HepG2 (cell line): ENCODE measurements around the gene ACSL3. TPM values are rescaled to one million over a fixed set of nuclear protein-coding genes. Genes with fewer than 3 reads are reported as not detected.

Experiments used
- DMAP1 ChIP-seq: IDR thresholded peaks from 2 replicates; pipeline ENCODE4 v1.6.1; 2016
- GABPA ChIP-seq, 2 experiments: IDR thresholded peaks; 2 replicates each; pipeline ENCODE4 v1.6.1; 2011 to 2016; ENCODE audit warnings: low read depth in 2 of 2, low read length in 1 of 2, missing biosample characterization in 1 of 2, missing genetic modification characterization in 1 of 2
- GABPB1 ChIP-seq: IDR thresholded peaks from 2 replicates; pipeline ENCODE4 v1.6.1; 2016; ENCODE audit warnings: mild to moderate bottlenecking, missing genetic modification reagents, moderate library complexity, missing compliant biosample characterization
- MBD4 ChIP-seq: IDR thresholded peaks from 2 replicates; pipeline ENCODE4 v1.6.1; 2012; ENCODE audit warnings: low read length, inconsistent platforms, borderline replicate concordance
- MXD4 ChIP-seq: IDR thresholded peaks from 2 replicates; pipeline ENCODE4 v1.6.1; 2016; ENCODE audit warnings: mild to moderate bottlenecking, missing biosample characterization, missing genetic modification reagents
- PITX1 ChIP-seq: sonication (generic); formaldehyde crosslinking; IDR thresholded peaks from 2 replicates; pipeline ENCODE4 v1.5.1; 2020; ENCODE audit warnings: mild to moderate bottlenecking, missing genetic modification reagents
- RBFOX2 ChIP-seq: fragments of 200-400 bp; formaldehyde crosslinking; IDR thresholded peaks from 2 replicates; pipeline ENCODE4 v1.6.1; 2017; ENCODE audit warnings: low read depth, mild to moderate bottlenecking, low read length
- RELA ChIP-seq: sonication (generic); formaldehyde crosslinking; IDR thresholded peaks from 2 replicates; pipeline ENCODE4 v1.4.0; 2020; ENCODE audit warnings: missing genetic modification reagents
- RFX3 ChIP-seq: IDR thresholded peaks from 2 replicates; pipeline ENCODE4 v1.6.1; 2016; ENCODE audit warnings: missing biosample characterization, missing genetic modification reagents
- SRF ChIP-seq: IDR thresholded peaks from 2 replicates; pipeline ENCODE4 v1.6.1; 2011; ENCODE audit warnings: mild to moderate bottlenecking, low read depth, low read length, moderate library complexity
- U2AF1 ChIP-seq: fragments of 200-400 bp; formaldehyde crosslinking; optimal IDR thresholded peaks from 2 replicates; pipeline ENCODE3; 2017; ENCODE audit warnings: mild to moderate bottlenecking, low read depth, low read length
- XRCC5 ChIP-seq: fragments of 200-400 bp; formaldehyde crosslinking; optimal IDR thresholded peaks from 2 replicates; pipeline ENCODE3; 2017; ENCODE audit warnings: mild to moderate bottlenecking, low read length
- ZHX2 ChIP-seq, 2 experiments: sonication (generic) in 1 of 2; formaldehyde crosslinking in 1 of 2; IDR thresholded peaks; 2 replicates each; pipeline versions ENCODE4 v1.6.1 to v1.9.0; 2014 to 2022; ENCODE audit warnings: antibody characterized with exemption in 1 of 2, borderline replicate concordance in 1 of 2, inconsistent platforms in 1 of 2, low read depth in 1 of 2, missing genetic modification reagents in 1 of 2
- ZNF260 ChIP-seq: sonication (generic); formaldehyde crosslinking; IDR thresholded peaks from 2 replicates; pipeline ENCODE4 v1.4.0; 2020; ENCODE audit warnings: missing genetic modification reagents, low read depth, mild to moderate bottlenecking, borderline replicate concordance
- ZNF550 ChIP-seq: sonication (generic); formaldehyde crosslinking; IDR thresholded peaks from 2 replicates; pipeline ENCODE4 v1.4.0; 2020; ENCODE audit warnings: mild to moderate bottlenecking, missing genetic modification reagents, borderline replicate concordance
- polyA plus RNA-seq, 8 experiments: library from polyadenylated mRNA; depleted of rRNA in 3 of 8; stranded (reverse) in 7 of 8; unstranded in 1 of 8; fragments of >200 nt; fragmentation: Illumina TruSeq in 4 of 8; extraction: Trizol in 4 of 8; gene quantifications; 2 replicates each; pipeline versions ENCODE4 v1.2.1 to v1.2.3, GENCODE V29; 2011 to 2016; ENCODE audit warnings: low read depth in 4 of 8, missing spikeins in 1 of 8, mixed read lengths in 1 of 8; ENCODE audit not compliant: insufficient read depth in 1 of 8
- total RNA-seq, 5 experiments: library from RNA; depleted of rRNA; stranded (reverse); fragments of >200 nt; fragmentation: Illumina TruSeq; extraction: Trizol; gene quantifications; 2 replicates each; pipeline ENCODE4 v1.2.3, GENCODE V29; 2016; ENCODE audit warnings: low read depth in 1 of 5
- TF ChIP-seq, protein P1 (sequence below): sonication (generic); formaldehyde crosslinking; IDR thresholded peaks from 2 replicates; pipeline ENCODE4 v1.5.0; 2020; ENCODE audit warnings: mild to moderate bottlenecking, missing genetic modification reagents, borderline replicate concordance

Gene ACSL3
- total and polyA plus RNA-seq, 2 of the 13 experiments (the other 11 are each of a cell fraction or from before 2014, with no cell fraction given) = 305 to 365 TPM

DNA sequence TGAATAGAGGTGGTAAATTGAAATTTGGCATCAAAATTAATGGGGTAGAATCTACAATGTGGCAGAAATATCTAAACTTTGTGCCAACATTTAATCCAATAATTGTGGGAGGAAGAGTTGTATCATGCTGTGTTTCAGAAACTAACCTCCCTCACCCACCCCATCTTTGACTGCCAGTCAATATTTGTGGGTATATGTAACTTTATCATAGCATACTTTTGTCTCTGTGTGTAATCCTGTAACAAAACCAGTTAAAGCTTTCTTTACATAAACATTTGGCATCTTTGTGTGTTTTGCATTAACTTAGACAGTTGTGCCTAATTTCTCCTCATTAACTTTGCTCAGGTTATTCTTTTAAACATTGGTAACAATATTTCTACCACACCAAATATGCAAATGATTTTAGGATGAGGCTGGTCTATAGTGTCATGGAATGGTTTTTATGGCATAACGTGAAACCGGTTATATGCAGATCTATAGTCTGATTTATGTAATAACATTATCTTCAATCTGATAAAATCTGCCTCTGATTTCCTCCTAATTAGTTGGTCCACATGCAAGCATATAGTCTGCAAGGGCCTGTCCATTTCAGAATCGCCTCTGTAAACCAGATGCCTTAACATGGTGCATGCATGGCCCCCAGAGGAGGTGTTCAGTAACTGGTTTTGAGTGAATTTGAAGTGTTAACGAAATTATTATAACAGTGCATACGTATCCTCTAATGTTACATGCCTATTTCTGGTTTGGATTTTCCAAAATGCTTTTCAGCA lies 84.3 kb downstream of the ACSL3 start (continued):
- no peak for TF ChIP-seq ZHX2 (IDR thresholded peaks at IDR 0.05; ENCODE audit: low read depth)
- no peak for TF ChIP-seq ZHX2 (CRISPR knock-in tag; IDR thresholded peaks at IDR 0.05; ENCODE audit: borderline replicate concordance)
- no peak for TF ChIP-seq DMAP1 (CRISPR knock-in tag)
- TF ChIP-seq ZNF550 = no peak
- TF ChIP-seq PITX1 = no peak
- TF ChIP-seq GABPB1 (CRISPR knock-in tag) = no peak
- no peak for TF ChIP-seq RELA (CRISPR knock-in tag)
- no peak for TF ChIP-seq U2AF1
- TF ChIP-seq MBD4 = peak; percentile 85; the same call in 1 of the 2 replicates
- TF ChIP-seq, protein P1, sequence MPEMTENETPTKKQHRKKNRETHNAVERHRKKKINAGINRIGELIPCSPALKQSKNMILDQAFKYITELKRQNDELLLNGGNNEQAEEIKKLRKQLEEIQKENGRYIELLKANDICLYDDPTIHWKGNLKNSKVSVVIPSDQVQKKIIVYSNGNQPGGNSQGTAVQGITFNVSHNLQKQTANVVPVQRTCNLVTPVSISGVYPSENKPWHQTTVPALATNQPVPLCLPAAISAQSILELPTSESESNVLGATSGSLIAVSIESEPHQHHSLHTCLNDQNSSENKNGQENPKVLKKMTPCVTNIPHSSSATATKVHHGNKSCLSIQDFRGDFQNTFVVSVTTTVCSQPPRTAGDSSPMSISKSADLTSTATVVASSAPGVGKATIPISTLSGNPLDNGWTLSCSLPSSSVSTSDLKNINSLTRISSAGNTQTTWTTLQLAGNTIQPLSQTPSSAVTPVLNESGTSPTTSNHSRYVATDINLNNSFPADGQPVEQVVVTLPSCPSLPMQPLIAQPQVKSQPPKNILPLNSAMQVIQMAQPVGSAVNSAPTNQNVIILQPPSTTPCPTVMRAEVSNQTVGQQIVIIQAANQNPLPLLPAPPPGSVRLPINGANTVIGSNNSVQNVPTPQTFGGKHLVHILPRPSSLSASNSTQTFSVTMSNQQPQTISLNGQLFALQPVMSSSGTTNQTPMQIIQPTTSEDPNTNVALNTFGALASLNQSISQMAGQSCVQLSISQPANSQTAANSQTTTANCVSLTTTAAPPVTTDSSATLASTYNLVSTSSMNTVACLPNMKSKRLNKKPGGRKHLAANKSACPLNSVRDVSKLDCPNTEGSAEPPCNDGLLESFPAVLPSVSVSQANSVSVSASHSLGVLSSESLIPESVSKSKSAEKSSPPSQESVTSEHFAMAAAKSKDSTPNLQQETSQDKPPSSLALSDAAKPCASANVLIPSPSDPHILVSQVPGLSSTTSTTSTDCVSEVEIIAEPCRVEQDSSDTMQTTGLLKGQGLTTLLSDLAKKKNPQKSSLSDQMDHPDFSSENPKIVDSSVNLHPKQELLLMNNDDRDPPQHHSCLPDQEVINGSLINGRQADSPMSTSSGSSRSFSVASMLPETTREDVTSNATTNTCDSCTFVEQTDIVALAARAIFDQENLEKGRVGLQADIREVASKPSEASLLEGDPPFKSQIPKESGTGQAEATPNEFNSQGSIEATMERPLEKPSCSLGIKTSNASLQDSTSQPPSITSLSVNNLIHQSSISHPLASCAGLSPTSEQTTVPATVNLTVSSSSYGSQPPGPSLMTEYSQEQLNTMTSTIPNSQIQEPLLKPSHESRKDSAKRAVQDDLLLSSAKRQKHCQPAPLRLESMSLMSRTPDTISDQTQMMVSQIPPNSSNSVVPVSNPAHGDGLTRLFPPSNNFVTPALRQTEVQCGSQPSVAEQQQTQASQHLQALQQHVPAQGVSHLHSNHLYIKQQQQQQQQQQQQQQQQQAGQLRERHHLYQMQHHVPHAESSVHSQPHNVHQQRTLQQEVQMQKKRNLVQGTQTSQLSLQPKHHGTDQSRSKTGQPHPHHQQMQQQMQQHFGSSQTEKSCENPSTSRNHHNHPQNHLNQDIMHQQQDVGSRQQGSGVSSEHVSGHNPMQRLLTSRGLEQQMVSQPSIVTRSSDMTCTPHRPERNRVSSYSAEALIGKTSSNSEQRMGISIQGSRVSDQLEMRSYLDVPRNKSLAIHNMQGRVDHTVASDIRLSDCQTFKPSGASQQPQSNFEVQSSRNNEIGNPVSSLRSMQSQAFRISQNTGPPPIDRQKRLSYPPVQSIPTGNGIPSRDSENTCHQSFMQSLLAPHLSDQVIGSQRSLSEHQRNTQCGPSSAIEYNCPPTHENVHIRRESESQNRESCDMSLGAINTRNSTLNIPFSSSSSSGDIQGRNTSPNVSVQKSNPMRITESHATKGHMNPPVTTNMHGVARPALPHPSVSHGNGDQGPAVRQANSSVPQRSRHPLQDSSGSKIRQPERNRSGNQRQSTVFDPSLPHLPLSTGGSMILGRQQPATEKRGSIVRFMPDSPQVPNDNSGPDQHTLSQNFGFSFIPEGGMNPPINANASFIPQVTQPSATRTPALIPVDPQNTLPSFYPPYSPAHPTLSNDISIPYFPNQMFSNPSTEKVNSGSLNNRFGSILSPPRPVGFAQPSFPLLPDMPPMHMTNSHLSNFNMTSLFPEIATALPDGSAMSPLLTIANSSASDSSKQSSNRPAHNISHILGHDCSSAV (CRISPR knock-in tag) = no peak
- TF ChIP-seq RFX3 (CRISPR knock-in tag) = no peak
- no peak for TF ChIP-seq RBFOX2
- TF ChIP-seq GABPA (IDR thresholded peaks at IDR 0.05; ENCODE audit: low read depth, low read length) = no peak
- no peak for TF ChIP-seq GABPA (CRISPR knock-in tag; IDR thresholded peaks at IDR 0.05; ENCODE audit: low read depth)
- no peak for TF ChIP-seq ZNF260
- TF ChIP-seq SRF = no peak
- TF ChIP-seq XRCC5 = no peak
- no peak for TF ChIP-seq MXD4 (CRISPR knock-in tag)
